HG03159 (cell line): ENCODE results near the gene EFNA5.

Experiments used
- ATAC-seq: cut with Tn5 transposase; IDR thresholded peaks from one replicate; pipeline ENCODE4 v1.9.1; 2021; ENCODE audit warnings: mild to moderate bottlenecking, moderate library complexity; ENCODE audit not compliant: unreplicated experiment

The EFNA5 gene

GRCh38 chr5:107341376-107342084 is 329.2 kb downstream of the EFNA5 start:
- ATAC-seq = no peak

- ATAC-seq = no peak
Measured at GRCh38 chr5:107340631-107341030, 330.1 kb downstream of the EFNA5 start.

- ATAC-seq = no peak
Measured at GRCh38 chr5:107338335-107338734, 332.4 kb downstream of the EFNA5 start.

GRCh38 chr5:107337281-107337680 is 333.5 kb downstream of the EFNA5 start:
- no peak for ATAC-seq

- ATAC-seq = no peak
Measured at GRCh38 chr5:107331882-107332281, 338.9 kb downstream of the EFNA5 start.

- ATAC-seq = no peak
Measured at GRCh38 chr5:107331312-107331711, 339.4 kb downstream of the EFNA5 start.

- no peak for ATAC-seq
Measured at GRCh38 chr5:107330903-107331302, 339.8 kb downstream of the EFNA5 start.

GRCh38 chr5:107329850-107330249 is 340.9 kb downstream of the EFNA5 start:
- peak; percentile 74 for ATAC-seq
